GM19240 (cell line): ENCODE data around the gene GAREM2.

Source experiments
- DNase-seq: peaks from one replicate; pipeline ENCODE4 v3.0.0; 2011; ENCODE audit warnings: low spot score; ENCODE audit not compliant: insufficient read length

Gene GAREM2

DNA sequence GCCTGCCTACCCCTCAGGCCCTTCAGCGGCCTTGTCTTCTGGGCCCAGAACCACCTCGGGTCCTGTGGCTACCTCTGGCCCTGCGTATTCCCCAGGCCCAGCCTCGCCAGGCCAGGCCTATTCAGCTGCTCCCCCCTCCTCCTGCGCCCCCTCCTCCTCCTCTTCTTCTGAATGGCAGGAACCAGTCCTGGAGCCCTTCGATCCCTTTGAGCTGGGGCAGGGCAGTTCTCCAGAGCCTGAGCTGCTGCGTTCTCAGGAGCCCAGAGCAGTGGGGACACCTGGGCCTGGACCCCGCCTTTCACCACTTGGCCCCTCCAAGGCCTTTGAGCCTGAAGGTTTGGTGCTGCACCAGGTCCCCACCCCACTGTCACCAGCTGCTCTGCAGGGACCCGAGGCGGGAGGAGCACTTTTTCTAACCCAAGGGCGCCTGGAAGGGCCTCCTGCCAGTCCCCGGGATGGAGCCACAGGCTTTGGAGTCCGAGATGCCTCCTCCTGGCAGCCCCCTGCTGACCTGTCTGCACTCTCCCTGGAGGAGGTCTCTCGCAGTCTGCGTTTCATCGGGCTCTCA lies 14.7 kb downstream of the GAREM2 start:
- DNase-seq: no peak

DNA sequence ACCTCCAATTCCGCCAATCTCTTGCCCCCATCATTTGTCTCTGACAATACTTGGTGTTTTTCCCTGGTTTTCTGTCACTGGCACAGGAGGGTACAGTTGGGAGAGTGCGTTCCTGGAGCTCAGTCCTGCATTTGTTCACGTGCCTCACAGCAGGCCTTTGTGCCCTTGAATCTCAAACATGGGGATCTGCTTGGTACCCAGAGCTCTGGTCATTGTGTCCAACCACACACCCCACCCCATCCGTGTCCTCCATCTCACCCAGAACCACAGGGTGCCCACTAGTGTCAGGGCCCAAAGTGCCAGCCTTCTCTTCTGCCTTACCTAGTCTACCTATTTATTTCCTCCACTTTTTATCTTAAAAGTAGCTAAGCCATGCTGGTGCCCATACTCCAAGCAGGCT lies 16.2 kb downstream of the GAREM2 start:
- no peak for DNase-seq

DNA sequence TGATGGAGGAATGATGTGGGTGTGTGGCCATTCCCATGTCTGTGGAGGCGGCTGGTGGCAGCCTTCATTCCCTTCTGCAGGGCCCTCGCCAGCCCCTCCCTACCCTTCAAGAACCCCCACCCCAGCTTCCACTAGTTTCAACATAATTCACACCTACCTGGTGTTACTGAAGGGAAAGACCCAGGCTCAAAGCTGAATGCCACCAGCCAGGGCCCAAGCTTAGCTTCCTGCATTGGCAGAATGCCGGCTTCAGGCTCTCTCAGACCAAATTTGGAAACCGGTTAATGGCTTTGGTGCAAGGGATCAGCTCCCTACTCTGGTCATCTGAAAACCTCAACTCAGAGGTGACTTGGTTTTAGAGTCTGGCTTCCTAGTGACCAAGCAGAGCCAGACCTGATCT lies 16.9 kb downstream of the GAREM2 start:
- DNase-seq: no peak

DNA sequence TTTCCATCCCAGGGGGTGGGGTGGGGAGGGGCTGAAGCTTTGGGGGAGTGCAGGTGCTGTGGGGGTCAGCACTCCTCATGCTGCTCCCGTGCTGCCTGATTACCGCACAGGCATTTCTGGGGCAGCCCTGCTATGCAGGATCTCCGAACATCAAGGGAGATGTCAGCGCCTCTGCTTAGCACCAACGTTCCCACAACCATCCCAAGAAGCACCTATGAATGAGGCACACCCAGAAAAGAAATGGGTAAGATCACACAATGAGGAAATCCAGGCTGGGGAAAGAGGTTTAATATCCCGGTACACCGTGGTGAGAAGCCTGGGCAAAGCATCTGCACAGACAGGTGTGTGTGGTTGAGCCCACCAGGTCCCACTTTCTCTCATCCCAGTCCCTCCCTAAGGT lies 17.5 kb downstream of the GAREM2 start:
- no peak for DNase-seq

DNA sequence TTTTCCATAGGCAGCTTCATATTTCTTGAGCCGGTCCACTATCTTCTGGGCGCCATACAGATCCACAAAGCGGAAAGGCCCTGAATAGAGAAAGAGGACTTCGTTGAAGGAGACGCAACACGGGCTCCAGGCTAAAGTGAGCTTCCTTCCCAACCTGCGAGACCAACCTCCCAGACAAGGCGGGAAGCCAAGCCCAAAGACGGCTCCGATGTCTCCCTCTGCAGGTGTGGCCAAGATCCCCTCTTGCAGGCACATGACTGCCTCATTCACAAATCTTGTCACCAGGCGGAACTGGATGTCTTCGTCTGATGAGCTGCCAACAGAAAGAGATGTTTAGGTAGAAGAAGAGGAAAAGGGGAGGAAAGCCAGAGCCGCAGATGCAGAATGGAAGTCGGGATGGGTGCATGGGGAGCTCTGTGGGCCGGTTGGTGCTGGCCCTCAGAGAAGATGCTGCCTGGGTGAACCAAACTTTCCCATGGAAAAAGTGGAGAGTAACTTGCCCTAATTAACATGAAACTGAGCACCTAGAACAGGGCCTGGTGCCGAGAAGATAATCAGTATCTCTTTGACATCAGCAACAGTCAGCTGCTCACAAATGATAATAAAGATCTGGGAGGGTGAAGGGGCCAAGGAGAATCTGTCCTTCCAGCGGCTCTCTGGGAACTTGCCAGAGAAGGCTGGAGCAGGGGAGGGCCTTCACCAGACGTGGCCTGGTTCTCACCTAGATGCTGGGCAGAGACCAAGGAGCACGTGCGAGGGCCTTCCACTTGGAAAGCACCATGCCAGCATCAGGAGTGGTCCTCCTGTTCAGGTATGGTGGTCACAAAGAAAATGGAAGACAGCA lies 18.6 kb downstream of the GAREM2 start:
- no peak for DNase-seq

DNA sequence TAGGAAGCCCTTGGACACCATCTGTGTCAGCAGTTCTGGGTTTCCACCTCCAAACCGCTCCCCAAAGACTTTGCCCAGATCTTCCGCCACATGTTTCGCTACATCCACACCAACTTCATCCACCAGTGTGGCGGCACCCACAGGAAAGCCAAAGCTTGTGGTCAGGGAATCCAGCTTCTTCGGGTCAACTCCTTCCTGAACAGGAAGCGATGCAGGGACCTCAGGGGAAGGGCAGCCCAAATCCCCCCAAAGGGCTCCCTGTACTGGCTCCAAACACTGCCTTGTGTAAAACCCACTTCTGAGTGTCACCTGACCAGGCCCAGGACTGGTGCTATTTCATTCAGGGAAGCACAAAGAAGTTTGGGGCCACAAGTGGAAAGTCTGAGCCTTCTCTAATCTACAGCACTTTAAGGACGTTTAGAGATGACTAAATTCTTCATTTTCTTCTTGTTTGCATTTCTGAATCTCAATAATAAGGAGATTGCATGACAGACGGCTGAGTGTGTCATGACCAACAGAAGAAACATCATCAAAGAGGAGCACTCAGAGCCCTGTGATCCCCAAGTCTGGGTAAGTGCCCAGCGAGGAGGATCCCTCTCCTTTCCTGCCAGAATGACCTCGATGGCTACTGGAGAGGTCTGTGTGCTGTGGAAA lies 20.8 kb downstream of the GAREM2 start:
- DNase-seq: no peak

DNA sequence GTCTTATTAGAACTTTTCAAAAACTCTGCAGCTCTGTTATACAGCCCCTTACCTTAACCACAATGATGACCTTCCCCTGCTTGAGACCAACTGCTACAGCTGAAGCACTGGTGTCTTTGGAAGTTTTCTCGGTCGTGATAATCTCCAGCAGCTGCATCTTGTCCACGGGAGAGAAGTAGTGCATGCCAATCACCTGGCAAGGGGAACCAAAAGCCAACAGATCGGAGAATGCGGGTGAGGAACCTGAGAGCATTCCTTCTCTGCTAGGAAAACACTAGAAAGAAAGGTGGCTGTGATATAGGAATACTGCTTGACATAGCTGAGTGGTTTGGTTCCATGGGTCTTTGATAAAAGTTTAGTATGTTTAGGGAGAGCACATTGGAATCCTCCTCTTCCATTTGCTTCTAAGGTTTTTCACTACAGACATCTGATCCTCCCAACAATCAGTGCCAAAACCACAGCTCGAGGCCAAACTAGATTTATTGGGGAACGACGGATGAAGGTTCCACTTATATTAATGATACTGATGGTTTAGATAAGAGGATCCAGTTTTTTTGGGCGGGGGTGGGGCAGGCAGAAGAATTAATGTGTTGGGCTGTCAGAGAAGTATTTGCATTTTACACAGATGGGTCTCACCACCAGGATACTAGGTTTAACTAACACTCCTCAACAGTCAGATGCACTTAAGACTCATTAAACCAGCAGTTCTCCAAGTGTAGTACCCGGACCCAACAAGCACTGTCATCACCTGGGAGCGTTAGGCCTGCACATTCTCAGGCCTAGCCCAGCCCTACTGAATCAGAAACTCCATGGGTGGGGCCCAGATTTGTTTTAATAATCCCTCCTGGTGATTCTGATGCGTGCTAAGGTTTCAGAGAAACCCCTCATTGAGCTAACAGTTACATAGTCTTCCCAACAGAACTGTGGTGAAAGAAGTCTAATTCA lies 22.4 kb downstream of the GAREM2 start:
- DNase-seq: no peak

DNA sequence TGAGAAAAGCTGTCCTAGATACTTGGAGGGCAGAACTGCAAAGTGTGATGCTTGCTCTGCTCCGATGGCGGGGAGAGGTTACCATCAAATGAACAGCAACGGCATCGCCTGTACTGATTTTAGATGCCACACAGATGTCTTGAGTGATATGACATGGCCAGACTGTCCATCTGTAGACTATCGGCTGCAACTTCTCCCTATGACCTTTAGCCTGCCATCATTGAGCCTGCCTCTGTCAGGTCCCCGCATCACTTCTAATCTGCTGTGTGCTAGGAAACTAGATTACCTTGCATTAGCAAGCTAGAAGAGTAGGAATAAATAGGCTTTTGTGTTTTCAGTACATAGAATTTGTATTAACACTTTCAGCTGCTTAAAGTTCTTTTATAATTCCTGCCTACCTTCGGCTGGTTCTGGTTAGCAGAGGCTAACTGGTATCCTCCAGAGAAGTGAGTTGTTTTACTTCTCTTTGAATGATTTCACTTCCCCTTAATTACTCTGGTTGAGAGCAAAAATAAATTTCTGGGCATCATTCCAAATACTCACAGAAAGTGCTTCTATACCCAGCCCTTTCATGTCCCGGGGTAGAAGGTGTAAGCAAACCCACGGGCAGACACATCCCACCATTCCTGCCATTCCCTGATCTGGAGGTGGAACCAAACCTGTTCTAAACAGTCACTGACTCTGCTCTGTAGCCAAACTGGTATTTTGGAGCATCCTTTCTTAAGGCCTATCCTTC lies 24.0 kb downstream of the GAREM2 start:
- no peak for DNase-seq

DNA sequence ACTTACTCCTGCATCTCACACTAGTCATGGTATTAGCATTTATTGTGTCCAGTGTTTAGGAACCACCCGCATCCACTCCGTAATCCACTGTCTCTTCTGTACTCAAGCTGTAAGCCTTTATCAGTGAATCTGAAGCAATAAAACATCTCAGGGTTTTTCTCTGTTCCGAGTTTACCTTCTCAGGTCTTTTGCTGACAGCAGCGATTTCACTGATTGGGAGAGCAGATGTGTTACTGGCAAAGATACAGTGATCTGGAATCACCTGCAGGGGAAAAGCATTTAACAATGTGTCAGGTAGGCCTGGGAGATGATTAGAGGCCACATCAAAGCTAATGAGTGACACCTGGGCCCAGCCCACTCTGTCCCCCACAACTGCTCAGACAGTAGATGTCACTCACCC lies 24.6 kb downstream of the GAREM2 start:
- no peak for DNase-seq

DNA sequence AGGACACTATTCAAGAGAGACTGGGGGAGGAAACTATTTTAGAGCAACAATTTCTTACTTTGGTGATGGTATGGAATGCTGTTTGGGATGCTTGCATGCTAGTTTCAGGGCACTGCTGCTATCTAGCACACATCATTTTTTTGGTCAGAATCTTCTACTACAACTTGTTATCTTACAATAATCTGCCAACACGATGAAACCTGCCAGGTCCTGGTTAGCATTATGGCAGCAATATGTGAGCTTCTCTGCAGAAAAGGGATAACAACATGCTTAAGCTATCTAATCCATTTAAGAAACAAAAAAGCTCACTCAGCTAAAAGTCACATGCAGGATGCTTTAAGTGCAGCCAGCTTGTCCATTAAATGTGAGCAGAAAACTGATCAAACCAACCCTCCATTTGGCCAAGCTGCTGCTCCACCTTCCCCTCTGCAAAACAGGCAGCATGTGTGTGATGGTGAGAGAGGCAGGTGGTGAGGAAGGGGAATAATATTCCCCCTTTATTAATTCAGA lies 30.1 kb downstream of the GAREM2 start:
- DNase-seq: no peak

DNA sequence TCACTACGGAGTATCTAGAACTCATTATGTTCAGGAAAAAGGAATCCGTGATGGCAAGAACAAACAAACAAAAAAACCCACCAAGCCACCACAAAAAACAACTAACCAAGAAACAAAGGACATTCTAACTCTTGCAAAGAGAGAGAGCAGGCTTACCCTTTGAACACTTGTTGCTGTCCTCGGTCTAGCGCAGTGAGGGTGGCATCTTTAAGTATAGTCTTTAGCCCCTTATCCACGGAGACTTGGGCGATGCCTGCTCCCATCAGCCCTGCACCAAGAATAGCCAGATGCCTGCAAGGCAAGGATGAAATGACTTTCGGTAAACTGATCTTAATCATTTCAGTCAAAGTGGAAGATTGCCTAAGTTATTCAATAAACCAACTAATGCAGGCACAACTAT lies 31.0 kb downstream of the GAREM2 start:
- DNase-seq: no peak

DNA sequence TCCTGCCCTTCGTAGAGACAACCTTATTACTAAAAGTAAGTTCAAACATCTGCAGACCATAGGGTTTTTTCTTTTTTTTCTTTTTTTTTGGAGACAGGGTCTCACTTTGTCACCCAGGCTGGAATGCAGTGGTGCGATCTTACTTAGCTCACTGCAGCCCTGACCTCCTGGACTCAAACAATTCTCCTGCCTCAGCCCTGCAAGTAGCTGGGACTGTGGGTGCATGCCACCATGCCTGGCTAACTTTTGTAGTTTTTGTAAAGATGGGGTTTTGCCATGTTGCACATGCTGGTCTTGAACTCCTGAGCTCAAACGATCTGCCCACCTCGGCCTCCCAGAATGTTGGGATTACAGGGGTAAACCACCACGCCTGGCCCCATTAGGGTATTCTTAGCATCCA lies 39.1 kb downstream of the GAREM2 start:
- DNase-seq: no peak

DNA sequence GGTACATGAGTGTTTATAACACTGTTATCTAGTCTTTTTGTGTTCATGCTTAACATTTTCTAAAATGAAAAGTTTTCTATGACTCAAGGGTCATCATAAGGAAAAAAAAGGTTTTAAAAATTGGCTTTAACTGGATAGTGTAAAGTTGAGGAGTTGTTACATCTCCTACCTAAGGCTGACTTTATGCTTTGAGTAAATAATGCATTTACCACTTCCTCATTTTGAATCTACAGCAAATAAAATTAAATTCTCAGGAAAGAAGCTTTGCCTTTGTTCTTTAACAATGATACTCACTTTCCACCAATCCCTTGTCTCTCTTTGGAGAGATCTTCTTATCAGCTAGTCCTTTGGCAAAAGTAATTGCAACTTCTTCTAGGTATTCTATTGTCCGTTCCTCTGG lies 41.9 kb downstream of the GAREM2 start:
- no peak for DNase-seq

DNA sequence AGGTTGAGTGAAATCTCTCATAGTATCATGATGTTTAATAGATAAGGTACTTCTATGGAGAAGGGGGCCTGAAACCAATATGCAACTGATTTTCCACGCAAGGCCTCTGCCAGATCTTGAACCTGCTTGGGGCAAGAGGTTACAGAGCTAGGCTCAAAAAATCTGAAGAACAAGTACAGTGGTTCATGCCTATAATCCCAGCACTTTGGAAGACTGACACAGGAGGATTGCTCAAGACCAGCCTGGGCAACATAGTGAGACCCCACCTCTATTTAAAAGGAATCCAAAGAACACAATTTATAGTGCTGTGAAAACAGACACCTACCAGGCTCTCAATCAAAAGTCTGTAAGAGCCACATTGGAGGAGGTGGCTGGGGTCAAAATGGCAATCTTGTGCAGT lies 42.9 kb downstream of the GAREM2 start:
- no peak for DNase-seq

DNA sequence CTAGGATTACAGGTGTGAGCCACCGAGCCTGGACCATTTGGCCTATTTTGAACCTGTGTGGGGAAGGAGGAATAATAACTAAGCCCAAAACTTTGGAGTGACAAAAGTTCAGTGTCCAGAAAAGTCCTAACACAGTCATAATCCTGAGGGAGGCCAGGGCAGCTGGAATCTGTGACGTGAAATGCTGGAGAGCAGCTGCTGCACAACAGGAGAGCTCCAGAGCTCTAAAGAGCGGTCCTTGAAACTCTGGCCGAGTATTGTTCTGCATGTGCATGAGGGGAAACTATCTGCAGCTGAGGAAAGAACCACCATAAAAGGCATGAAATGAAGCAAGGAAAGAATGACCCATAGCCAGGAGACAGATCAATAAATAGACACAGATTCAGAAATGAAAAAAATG lies 43.7 kb downstream of the GAREM2 start:
- DNase-seq: no peak

DNA sequence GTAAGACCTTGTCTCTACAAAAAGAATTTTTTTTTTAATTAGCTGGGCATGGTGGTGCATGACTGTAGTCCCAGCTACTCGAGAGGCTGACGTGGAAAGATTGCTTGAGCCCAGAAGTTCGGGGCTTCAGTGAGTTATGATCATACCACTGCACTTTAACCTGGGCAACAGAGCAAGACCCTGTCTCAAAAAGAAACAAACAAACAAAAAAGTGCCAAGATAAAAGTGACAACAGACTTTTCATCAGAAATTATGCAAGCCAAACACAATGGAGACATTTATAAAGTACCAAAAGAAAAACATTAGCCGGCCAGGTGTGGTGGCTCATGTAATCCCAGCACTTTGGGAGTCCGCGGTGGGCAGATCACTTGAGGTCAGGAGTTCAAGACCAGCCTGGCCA lies 44.8 kb downstream of the GAREM2 start:
- no peak for DNase-seq

DNA sequence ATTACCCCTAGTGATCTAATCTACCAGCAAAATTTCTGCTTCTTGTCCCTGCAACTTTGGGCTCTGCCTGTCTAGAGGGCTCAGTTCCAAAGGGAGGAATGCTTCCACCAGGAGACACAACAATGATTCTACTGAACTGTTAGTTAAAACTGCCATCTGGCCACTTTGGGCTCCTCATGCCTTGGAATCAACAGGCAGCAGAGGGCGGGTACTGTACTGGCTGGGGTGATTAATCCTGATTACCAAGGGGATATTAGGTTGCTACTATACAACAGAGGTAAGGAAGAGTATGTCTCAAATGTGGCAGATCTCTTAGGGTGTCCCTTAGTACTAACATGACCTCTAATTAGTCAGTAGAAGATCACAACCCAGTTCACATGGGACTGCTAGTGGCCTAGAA lies 50.1 kb downstream of the GAREM2 start:
- DNase-seq: no peak

DNA sequence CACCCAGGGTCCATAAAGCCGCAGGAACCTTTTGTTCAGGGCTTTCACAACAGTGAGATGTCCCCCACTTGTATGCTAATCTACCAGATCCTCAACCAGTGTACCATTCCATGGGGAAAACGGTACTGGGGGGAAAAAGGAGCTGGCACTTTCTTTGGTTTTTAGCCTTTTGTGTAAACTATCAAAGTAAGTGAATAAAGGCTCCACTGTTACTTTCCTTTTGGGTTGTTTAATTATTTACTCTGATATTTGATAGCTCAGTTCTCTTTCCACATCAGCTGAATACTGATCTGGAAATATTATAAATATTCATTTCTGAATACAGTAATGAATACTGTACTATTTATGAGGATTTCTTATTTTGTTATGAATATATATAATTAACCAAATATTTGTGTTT lies 51.2 kb downstream of the GAREM2 start:
- no peak for DNase-seq

DNA sequence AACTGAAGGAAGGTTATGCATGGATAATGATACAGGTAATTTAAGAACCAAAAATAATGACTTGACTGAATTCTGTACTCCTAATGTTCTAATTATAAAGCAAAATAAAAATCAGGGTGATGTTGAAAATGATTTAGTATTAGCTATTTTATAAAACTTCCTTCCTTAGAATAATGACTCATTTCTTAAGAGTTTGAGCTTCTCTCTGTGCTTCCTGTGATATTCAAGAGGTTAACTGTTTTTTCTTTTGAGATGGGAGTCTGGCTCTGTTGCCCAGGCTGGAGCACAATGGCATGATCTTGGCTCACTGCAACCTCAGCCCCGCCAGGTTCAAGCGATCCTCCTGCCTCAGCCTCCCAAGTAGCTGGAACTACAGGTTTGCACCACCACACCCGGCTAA lies 56.7 kb downstream of the GAREM2 start:
- no peak for DNase-seq

DNA sequence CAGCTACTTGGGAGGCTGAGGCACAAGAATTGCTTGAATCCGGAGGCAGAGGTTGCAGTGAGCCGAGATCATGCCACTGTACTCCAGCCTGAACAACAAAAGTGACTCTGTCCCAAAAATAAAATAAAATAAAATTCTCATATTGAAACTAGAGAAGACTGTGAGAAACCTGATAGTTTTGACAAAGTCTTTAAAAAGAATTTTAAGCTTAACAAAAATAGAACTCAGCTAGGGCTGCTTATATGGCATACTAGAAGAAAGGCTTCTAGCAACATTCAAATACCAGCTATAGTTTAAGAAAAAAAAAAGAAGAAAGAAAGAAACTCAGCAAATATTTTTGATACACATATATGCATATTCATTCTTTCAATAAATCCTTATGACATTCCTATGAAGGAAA lies 57.9 kb downstream of the GAREM2 start:
- no peak for DNase-seq

DNA sequence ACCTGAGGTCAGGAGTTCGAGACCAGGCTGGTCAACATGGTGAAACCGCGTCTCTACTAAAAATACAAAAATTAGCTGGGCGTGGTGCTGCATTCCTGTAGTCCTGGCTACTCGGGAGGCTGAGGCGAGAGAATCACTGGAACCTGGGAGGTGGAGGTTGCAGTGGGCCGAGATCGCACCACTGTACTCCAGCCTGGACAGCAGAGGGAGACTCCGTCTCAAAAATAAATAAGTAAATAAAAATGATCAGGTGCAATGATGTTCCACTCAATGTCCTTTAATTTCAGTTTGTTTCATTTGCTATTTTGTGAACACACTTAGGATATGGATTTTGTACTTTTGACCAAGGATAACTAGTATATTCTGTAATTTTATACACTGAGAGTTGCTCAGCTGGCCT lies 62.2 kb downstream of the GAREM2 start:
- no peak for DNase-seq
